HL-60 (cell line): Measurements from ENCODE around the gene BEST2.

Experiments
- CTCF ChIP-seq: IDR thresholded peaks from one replicate; pipeline ENCODE4 v1.5.1; 2011; ENCODE audit warnings: low read length, control low read depth, inconsistent platforms; ENCODE audit not compliant: insufficient read depth
- GABPA ChIP-seq: IDR thresholded peaks from 2 replicates; pipeline ENCODE4 v1.6.1; 2012; ENCODE audit warnings: low read depth
- POLR2AphosphoS5 ChIP-seq: IDR thresholded peaks from 2 replicates; pipeline ENCODE4 v1.6.1; 2012; ENCODE audit warnings: low read depth

GRCh38 chr19:12763100-12763499, 11.5 kb downstream of the BEST2 start:
- TF ChIP-seq POLR2AphosphoS5 (no peak), CTCF (no peak), GABPA (no peak)
